ENCODE measurements around the gene HIPK2.

The HIPK2 gene

GRCh38 chr7:139820089-139820488, 42.3 kb upstream of the HIPK2 start:
- no peak for DNase-seq (ENCODE audit: low spot score)
- in situ Hi-C loops (cut with MboI; ENCODE audit: low sequenced_read_pairs, unreplicated experiment), result no loop called here

GRCh38 chr7:139817249-139817648, 39.5 kb upstream of the HIPK2 start:
- no peak for TF ChIP-seq CTCF (IDR thresholded peaks at IDR 0.05; ENCODE audit: borderline replicate concordance, control extremely low read depth, extremely low read depth, insufficient read depth, missing control alignments)
- no peak for DNase-seq (ENCODE audit: low spot score)
- in situ Hi-C loops (cut with MboI; ENCODE audit: low sequenced_read_pairs, unreplicated experiment), result no loop called here

More at GRCh38 chr7:139820089-139820488, 42.3 kb upstream of the HIPK2 start:
- TF ChIP-seq CTCF (IDR thresholded peaks at IDR 0.05; ENCODE audit: borderline replicate concordance, control extremely low read depth, extremely low read depth, insufficient read depth, missing control alignments), result no peak

- no peak for TF ChIP-seq CTCF (IDR thresholded peaks at IDR 0.05; ENCODE audit: borderline replicate concordance, control extremely low read depth, extremely low read depth, insufficient read depth, missing control alignments)
- in situ Hi-C loops (cut with MboI; ENCODE audit: low sequenced_read_pairs, unreplicated experiment), result no loop called here
- no peak for DNase-seq (ENCODE audit: low spot score)
Observed at GRCh38 chr7:139813689-139814088, 35.9 kb upstream of the HIPK2 start.

- in situ Hi-C loops (cut with MboI; ENCODE audit: low sequenced_read_pairs, unreplicated experiment), result no loop called here
- no peak for DNase-seq (ENCODE audit: low spot score)
- TF ChIP-seq CTCF (IDR thresholded peaks at IDR 0.05; ENCODE audit: borderline replicate concordance, control extremely low read depth, extremely low read depth, insufficient read depth, missing control alignments), result no peak
Observed at GRCh38 chr7:139813151-139813550, 35.4 kb upstream of the HIPK2 start.

GRCh38 chr7:139811066-139811465, 33.3 kb upstream of the HIPK2 start:
- DNase-seq (ENCODE audit: low spot score), result no peak
- TF ChIP-seq CTCF (IDR thresholded peaks at IDR 0.05; ENCODE audit: borderline replicate concordance, control extremely low read depth, extremely low read depth, insufficient read depth, missing control alignments), result no peak
- in situ Hi-C loops (cut with MboI; ENCODE audit: low sequenced_read_pairs, unreplicated experiment), result no loop called here

- in situ Hi-C loops (cut with MboI; ENCODE audit: low sequenced_read_pairs, unreplicated experiment), result no loop called here
- no peak for DNase-seq (ENCODE audit: low spot score)
- no peak for TF ChIP-seq CTCF (IDR thresholded peaks at IDR 0.05; ENCODE audit: borderline replicate concordance, control extremely low read depth, extremely low read depth, insufficient read depth, missing control alignments)
Observed at GRCh38 chr7:139808846-139809442, 31.1 kb upstream of the HIPK2 start.
